Activated effector memory CD4-positive, alpha-beta T cell treated with Interleukin-2 at 50 U/mL for 16 hours (primary cell): ENCODE measurements around the gene TMEM215.
"Not testable (repeated sequence)": the region's sequence is repeated elsewhere in the genome, so short reads cannot be mapped to it uniquely, and the experiment has no call there.

Experiments
- DNase-seq: peaks from one replicate; pipeline ENCODE4 v3.0.0-alpha.2; 2020

Gene TMEM215

GRCh38 chr9:32783168-32783891, at the start of gene TMEM215:
TMEM215 (plus strand) TSS chr9:32783540; CDS start chr9:32784184, 644 bp downstream.
- DNase-seq = no peak

DNA sequence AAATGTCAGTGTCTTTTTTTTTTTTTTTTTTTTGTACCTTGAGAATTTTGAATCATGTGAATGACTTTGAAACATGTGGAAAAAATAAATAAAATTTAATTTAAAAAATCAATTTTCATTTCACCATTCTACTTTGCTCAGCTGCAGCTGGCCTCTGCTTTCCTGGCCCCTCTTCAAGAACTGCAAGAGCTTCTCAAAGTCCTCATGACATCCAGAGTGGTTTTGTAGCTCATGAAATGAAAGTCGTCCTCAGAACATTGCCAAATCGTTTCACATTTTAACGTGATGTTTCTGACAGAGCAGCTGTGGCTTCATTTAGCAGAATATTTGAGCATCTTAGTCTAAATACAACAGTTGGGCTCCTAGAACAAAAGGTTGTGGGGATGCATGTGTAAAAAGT, 47.9 kb upstream of the TMEM215 start:
- DNase-seq = no peak

- DNase-seq = no peak
Observed at GRCh38 chr9:32737378-32737777, 46.0 kb upstream of the TMEM215 start.

GRCh38 chr9:32738501-32739172, 44.7 kb upstream of the TMEM215 start:
- no peak for DNase-seq

GRCh38 chr9:32741706-32742105, 41.6 kb upstream of the TMEM215 start:
- no peak for DNase-seq

GRCh38 chr9:32742296-32742695, 41.0 kb upstream of the TMEM215 start:
- no peak for DNase-seq

GRCh38 chr9:32748013-32748412, 35.3 kb upstream of the TMEM215 start:
- DNase-seq = no peak

DNA sequence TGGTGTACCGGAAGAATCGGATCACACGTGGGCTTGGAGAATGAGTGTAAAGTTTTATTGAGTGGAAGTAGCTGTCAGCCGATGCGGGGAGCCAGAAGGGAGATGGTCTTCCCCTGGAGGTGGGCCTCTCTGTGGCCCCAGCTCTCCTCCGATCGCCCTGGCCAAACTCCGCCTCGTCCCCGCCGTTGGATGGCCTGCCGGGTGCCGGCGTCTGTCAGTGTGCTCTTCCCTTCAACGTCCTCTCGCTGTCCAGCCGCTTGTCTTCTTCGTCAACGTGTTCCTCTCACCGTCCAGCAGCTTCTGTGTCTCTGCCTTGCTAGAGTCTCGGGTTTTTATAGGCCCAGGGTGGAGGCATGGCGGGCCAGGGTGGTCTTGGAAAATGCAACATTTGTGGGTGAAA, 27.6 kb upstream of the TMEM215 start:
- DNase-seq = no peak

- no peak for DNase-seq
Observed at GRCh38 chr9:32764139-32764538, 19.2 kb upstream of the TMEM215 start.

GRCh38 chr9:32775283-32775682, 8.1 kb upstream of the TMEM215 start:
- DNase-seq = no peak

GRCh38 chr9:32776201-32776600, 7.1 kb upstream of the TMEM215 start:
- DNase-seq = no peak

GRCh38 chr9:32782476-32783167, 718 bp upstream of the TMEM215 start:
- DNase-seq = no peak

DNA sequence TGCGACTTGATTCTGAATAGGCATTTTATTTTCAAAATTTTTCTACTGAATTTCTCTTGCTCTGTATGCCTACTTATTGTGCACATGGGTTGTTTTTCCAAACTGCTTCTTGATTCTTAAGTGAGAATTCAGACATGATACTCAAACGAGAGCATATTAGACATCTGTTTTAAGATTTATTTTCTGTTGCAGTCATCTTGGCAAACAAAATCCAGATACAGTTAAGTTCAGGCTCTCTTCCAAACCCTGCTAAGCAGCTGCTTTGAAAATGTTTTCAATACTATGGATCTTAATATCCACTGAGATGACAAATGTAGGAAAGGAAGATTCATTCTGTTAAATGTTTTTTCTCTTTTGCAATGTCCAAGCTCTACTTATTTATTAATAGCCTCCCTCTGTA, 4.5 kb downstream of the TMEM215 start:
- DNase-seq = no peak

- not testable (repeated sequence) for DNase-seq
Observed at GRCh38 chr9:32796015-32796414, 12.7 kb downstream of the TMEM215 start.

DNA sequence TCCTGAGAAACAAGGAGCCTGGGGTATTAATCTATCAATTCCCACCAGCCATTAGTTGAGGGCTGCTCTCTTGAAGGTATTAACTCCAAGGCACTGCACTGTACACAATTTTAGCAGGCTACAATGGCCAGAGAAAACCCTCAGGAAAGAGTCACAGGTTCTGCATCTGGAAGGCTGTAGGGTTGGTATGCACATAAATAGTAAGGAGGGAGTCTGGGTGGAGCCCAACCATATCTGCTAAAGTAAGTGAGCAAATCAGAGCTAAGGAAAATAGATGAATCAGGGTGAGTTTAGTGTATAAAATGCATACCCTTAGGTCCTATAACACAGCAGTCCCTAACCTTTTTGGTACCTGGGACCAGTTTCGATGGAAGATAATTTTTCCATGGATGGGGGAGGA, 18.2 kb downstream of the TMEM215 start:
- DNase-seq = no peak

DNA sequence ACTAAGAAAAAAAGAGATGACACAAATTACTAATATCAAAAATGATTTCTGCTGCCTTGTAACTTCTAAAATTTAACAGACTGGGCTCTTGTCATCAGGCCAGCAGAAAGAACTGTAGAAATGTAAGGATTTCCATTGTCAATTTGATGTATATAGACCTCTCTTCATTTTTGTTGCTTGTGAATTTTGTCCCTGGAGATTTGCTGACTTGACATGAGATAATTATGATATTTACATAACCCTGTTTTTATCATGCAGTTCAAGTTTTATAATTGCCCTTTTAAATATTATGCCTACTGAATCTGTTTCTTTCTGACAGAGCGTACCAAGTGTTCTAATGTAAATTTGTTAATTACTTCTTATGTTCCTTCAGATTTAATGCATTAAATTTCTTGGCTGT, 23.9 kb downstream of the TMEM215 start:
- no peak for DNase-seq

DNA sequence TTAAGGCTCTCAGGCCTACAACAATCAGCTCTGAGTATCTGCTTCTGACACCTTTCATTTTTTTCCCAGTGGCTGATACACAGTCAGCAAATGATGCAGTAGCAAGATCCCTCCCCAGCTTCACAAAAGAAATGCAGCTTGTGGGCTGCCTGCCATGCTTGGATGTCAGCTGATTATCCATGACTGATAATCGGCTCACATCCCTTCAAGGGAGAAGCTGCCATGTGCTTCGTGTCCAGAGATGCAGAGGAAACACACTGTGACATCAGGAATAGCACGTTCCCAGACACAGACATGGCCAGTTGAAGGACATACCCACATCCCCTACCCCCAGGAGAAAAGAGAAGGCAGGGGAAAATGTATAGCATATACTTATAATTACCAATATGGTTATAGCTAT, 27.9 kb downstream of the TMEM215 start:
- no peak for DNase-seq

- DNase-seq = no peak
Observed at GRCh38 chr9:32820322-32820721, 37.0 kb downstream of the TMEM215 start.

- no peak for DNase-seq
Observed at GRCh38 chr9:32823101-32823500, 39.8 kb downstream of the TMEM215 start.

GRCh38 chr9:32823551-32823950, 40.2 kb downstream of the TMEM215 start:
- no peak for DNase-seq

DNA sequence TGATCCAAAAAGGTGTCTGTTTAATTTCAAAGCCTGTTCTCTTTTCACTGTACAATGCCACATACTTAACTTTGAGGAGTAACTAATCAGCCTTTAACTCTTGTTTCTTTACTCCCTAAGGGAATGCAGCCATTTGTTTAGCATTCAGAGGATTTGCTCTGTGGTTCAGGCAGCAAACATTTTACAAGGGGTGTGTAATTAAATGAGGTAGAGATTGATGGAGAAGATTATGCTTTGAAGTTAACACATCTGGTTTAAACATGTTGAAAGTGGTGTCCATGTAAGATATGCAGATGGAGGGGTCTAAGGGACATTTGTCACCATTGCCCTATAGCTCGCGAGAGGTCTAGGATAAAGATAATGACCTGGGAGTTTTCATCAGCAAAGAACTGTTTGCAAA, 41.9 kb downstream of the TMEM215 start:
- no peak for DNase-seq

GRCh38 chr9:32828861-32829260, 45.5 kb downstream of the TMEM215 start:
- DNase-seq = no peak

DNA sequence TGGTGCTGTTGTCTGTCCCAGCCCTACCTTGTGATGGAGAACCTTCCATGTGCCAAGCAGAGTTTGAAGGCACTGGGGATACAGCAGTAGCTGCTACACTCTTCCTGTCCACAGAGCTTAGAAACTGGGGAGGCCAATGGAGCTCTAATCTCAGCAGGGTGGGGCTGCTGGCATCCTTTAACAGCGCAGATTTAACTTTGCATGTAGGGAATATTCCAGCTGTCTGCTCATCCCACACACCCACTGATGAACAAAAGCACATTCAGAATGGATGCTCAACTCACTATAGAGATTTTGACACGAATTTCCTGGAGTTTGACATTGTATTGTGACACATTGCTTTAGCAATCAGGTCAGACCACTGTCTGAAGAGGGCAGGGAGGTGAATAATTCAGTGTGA, 49.0 kb downstream of the TMEM215 start:
- DNase-seq = no peak
